HG03196 (cell line): ENCODE measurements around the gene SPRR3.

ENCODE experiments used
- ATAC-seq: cut with Tn5 transposase; IDR thresholded peaks from one replicate; pipeline ENCODE4 v1.9.1; 2021; ENCODE audit not compliant: unreplicated experiment

The SPRR3 gene

GRCh38 chr1:153001382-153001781 is at the start of gene SPRR3:
Gene SPRR3, plus strand, starts transcription at chr1:153001749. Its CDS starts 1,272 bp downstream, at chr1:153003021.
- ATAC-seq: no peak

GRCh38 chr1:152953761-152954160 is 47.8 kb upstream of the SPRR3 start:
- no peak for ATAC-seq

- ATAC-seq: no peak
Measured at GRCh38 chr1:152954436-152954835, 47.1 kb upstream of the SPRR3 start.

- ATAC-seq: no peak
Measured at GRCh38 chr1:152957561-152957960, 44.0 kb upstream of the SPRR3 start.

GRCh38 chr1:152959273-152959672 is 42.3 kb upstream of the SPRR3 start:
- ATAC-seq: no peak

- ATAC-seq: no peak
Measured at GRCh38 chr1:152959801-152960451, 41.6 kb upstream of the SPRR3 start.

- no peak for ATAC-seq
Measured at GRCh38 chr1:152960452-152961044, 41.0 kb upstream of the SPRR3 start.

GRCh38 chr1:152961226-152961891 is 40.2 kb upstream of the SPRR3 start:
- no peak for ATAC-seq

GRCh38 chr1:152962876-152963415 is 38.6 kb upstream of the SPRR3 start:
- ATAC-seq: no peak

- no peak for ATAC-seq
Measured at GRCh38 chr1:152964536-152964935, 37.0 kb upstream of the SPRR3 start.

- no peak for ATAC-seq
Measured at GRCh38 chr1:152965853-152966252, 35.7 kb upstream of the SPRR3 start.

- ATAC-seq: no peak
Measured at GRCh38 chr1:152967201-152967600, 34.3 kb upstream of the SPRR3 start.

- ATAC-seq: peak; percentile 67
Measured at GRCh38 chr1:152968248-152968647, 33.3 kb upstream of the SPRR3 start.

GRCh38 chr1:152969036-152969435 is 32.5 kb upstream of the SPRR3 start:
- ATAC-seq: no peak

- ATAC-seq: no peak
Measured at GRCh38 chr1:152970495-152970894, 31.1 kb upstream of the SPRR3 start, which contains the start of gene SPRR4. Gene SPRR4, plus strand, starts transcription at chr1:152970648. Its CDS starts 1,243 bp downstream, at chr1:152971891.

GRCh38 chr1:152972196-152972886 is 29.2 kb upstream of the SPRR3 start:
- ATAC-seq: no peak

- no peak for ATAC-seq
Measured at GRCh38 chr1:152976688-152977087, 24.9 kb upstream of the SPRR3 start.

- ATAC-seq: no peak
Measured at GRCh38 chr1:152977614-152978013, 23.9 kb upstream of the SPRR3 start.

- no peak for ATAC-seq
Measured at GRCh38 chr1:152980676-152981075, 20.9 kb upstream of the SPRR3 start.

GRCh38 chr1:152981146-152981871 is 20.2 kb upstream of the SPRR3 start:
- ATAC-seq: no peak

GRCh38 chr1:152982076-152982475 is 19.5 kb upstream of the SPRR3 start:
- ATAC-seq: no peak
